ENCODE measurements around the gene TBC1D3E.
"Not testable (repeated sequence)": the region's sequence is repeated elsewhere in the genome, so short reads cannot be mapped to it uniquely, and the experiment has no call there.

The TBC1D3E gene

GRCh38 chr17:38127651-38128050 lies at the start of gene TBC1D3E:
TSS of gene TBC1D3E (plus strand) at chr17:38127951. CDS start at chr17:38129496, 1,545 bp downstream.
- DNase-seq (ENCODE audit: low read depth, low spot score): not testable (repeated sequence)

GRCh38 chr17:38087344-38087743 lies 40.4 kb upstream of the TBC1D3E start:
- not testable (repeated sequence) for DNase-seq (ENCODE audit: low read depth, low spot score)

- not testable (repeated sequence) for DNase-seq (ENCODE audit: low read depth, low spot score)
Measured at GRCh38 chr17:38088120-38088519, 39.6 kb upstream of the TBC1D3E start.

- DNase-seq (ENCODE audit: low read depth, low spot score): not testable (repeated sequence)
Measured at GRCh38 chr17:38094059-38094694, 33.6 kb upstream of the TBC1D3E start.

GRCh38 chr17:38099262-38099661 lies 28.5 kb upstream of the TBC1D3E start:
- not testable (repeated sequence) for DNase-seq (ENCODE audit: low read depth, low spot score)

GRCh38 chr17:38119829-38120228 lies 7.9 kb upstream of the TBC1D3E start:
- DNase-seq (ENCODE audit: low read depth, low spot score): not testable (repeated sequence)

GRCh38 chr17:38134860-38135259 lies 7.1 kb downstream of the TBC1D3E start:
- not testable (repeated sequence) for DNase-seq (ENCODE audit: low read depth, low spot score)
